ENCODE results near the gene SPACDR.
A peak's percentile ranks its signal among the peaks of the same experiment; 100 is the strongest.

DNA sequence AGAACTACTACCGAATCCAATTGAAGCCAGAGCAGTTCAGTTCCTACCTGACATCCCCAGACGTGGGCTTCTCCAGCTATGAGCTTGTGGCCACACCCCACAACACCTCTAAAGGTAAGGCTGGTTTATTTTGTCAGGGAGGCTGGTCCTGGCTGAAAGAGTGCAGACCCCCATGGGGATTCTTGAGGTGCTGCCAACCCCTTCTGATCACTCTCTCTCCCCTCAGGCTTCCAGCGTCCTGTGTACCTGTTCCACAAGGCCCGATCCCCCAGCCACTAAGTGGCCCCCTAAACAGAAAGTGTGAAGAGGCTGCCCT lies 30.8 kb downstream of the SPACDR start:
- TF ChIP-seq REST (IDR thresholded peaks at IDR 0.05; ENCODE audit: insufficient read depth in 1 of 2, low read depth in 2 of 2, low read length in 1 of 2), result no peak
- no peak for TF ChIP-seq CTCF (IDR thresholded peaks at IDR 0.05)
- TF ChIP-seq POLR2AphosphoS5 (IDR thresholded peaks at IDR 0.05; ENCODE audit: low read depth, low read length), result peak; percentile 41; the same call in 1 of the 2 replicates
- no peak for TF ChIP-seq TCF7L2 (IDR thresholded peaks at IDR 0.05; ENCODE audit: low read depth, low read length)

Data from Panc1 (cell line).